Esophagus squamous epithelium (tissue), 4 donors: ENCODE results near the gene SSX2IP.
"Not testable (repeated sequence)": the region's sequence is repeated elsewhere in the genome, so short reads cannot be mapped to it uniquely, and the experiment has no call there.

Experiments used
- POLR2A ChIP-seq, 4 donors: fragments of 450-650 bp; IDR thresholded peaks; one replicate each; pipeline ENCODE4 v1.6.1; 2017; ENCODE audit warnings: antibody characterized with exemption in 4 of 4, mild to moderate bottlenecking in 4 of 4, moderate library complexity in 3 of 4
- TF ChIP-seq, protein P1 (sequence below), 6 experiments: fragments of 450-650 bp in 4 of 6; fragments of 200-600 bp in 2 of 6; sonication (generic) in 2 of 6; IDR thresholded peaks; one replicate each; pipeline ENCODE4 v1.5.1; 2016 to 2019; ENCODE audit warnings: antibody characterized with exemption in 6 of 6, mild to moderate bottlenecking in 4 of 6, moderate library complexity in 4 of 6

DNA sequence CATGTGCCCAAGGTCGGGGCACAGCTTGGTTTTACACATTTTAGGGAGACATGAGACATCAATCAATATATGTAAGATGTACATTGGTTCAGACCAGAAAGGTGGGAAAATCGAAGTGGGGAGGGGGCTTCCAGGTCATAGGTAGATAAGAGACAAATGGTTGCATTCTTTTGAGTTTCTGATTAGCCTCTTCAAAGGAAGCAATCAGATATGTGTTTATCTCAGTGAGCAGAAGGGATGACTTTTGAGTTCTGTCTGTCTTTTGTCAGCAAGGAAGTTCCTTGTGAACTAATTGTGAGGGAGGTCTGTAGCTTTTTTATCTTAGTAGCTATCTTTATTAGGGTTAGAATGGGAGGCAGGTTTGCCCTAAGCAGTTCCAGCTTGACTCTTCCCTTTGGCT lies 31.6 kb upstream of the SSX2IP start:
- not testable (repeated sequence) for TF ChIP-seq POLR2A (IDR thresholded peaks at IDR 0.05)
- TF ChIP-seq, protein P1, sequence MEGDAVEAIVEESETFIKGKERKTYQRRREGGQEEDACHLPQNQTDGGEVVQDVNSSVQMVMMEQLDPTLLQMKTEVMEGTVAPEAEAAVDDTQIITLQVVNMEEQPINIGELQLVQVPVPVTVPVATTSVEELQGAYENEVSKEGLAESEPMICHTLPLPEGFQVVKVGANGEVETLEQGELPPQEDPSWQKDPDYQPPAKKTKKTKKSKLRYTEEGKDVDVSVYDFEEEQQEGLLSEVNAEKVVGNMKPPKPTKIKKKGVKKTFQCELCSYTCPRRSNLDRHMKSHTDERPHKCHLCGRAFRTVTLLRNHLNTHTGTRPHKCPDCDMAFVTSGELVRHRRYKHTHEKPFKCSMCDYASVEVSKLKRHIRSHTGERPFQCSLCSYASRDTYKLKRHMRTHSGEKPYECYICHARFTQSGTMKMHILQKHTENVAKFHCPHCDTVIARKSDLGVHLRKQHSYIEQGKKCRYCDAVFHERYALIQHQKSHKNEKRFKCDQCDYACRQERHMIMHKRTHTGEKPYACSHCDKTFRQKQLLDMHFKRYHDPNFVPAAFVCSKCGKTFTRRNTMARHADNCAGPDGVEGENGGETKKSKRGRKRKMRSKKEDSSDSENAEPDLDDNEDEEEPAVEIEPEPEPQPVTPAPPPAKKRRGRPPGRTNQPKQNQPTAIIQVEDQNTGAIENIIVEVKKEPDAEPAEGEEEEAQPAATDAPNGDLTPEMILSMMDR (IDR thresholded peaks at IDR 0.05): not testable (repeated sequence)
